HG02678 (cell line): ENCODE data around the gene TADA1.
"Not testable (repeated sequence)": the region's sequence is repeated elsewhere in the genome, so short reads cannot be mapped to it uniquely, and the experiment has no call there.

Experiments
- ATAC-seq: cut with Tn5 transposase; IDR thresholded peaks from one replicate; pipeline ENCODE4 v1.9.1; 2021; ENCODE audit warnings: mild to moderate bottlenecking, moderate library complexity; ENCODE audit not compliant: unreplicated experiment

The TADA1 gene

DNA sequence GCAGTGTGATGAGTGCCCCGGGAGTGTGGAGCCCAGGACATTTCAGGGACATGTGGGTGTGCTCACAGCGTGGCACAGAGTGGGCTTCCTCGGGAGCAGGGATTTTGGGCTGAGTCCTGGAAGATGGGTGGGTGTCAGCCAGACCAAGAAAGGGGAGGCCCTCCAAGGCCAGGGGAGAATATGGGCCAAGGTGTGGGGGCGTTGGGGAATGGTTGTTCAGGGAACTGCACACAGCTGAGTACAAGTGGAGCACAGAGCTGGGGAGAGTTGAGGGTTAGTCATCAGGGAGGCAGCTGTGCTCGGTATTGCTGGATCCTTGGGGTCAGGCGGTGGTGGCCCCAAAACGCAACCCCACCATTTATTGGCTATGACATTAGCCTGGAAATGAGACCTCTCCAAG, 31.3 kb downstream of the TADA1 start:
- ATAC-seq: no peak

GRCh38 chr1:166843769-166844596, 32.1 kb downstream of the TADA1 start:
- ATAC-seq: no peak

DNA sequence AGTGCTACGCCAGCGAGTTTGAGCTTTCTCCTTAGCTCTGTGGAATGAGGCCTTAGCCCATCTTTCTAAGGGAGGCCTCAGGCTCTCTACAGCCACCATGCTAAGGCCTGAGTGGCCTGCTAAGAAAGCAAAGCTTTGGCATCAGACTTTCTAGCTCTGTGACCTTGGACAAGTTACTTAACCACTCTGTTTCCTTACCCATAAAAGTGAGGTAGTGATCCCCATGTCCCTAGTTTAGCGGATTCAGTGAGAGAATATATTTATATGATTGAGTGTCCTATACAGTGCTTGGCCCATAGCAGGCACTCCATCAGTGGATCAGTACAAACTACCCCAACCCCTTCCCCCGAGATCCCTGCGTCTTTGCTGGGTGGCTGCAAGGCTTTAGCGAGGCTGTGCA, 32.7 kb downstream of the TADA1 start:
- no peak for ATAC-seq

DNA sequence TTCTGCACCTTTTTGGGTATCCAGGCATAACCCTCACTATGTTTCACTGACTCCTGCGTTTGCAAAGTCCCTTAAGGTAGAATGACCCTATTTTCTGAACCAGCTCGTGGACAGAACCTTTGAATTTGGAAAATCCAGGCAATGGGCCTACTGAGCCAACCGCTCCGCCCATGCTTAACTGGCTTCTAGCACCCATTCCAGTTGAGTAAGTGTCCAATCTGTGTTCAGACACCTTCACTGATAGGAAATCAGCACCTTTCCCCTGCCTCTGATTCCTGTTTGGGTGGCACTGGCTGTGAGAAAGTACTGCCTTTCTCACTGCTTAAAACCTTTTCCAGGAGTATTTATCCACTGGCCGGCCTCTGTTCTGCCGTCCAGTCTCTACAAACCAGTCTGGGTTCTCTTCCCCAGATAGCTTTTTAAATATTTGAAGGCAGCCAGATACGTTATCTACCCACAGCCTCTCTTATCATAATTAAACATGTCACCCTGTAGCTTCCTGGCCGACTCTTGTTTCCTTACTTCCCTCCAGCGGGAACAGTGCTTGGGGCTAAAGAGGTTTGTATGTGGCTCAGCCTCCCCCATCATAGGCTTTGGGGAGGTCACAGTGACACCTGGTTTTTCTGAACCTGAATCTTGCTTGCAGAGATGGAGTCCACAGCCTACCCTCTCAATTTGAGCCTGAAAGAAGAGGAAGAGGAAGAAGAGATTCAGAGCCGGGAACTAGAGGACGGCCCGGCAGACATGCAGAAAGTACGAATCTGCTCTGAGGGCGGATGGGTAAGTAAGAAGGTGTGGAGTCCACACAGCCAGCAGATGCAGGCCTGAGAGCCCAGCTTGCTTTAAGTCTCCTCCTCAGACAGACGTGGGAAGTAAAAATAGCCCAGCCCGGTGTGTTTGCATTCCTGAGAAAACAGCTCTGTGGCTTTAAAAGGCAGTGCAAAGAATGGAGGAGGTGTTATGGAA, 35.5 kb downstream of the TADA1 start:
- no peak for ATAC-seq

DNA sequence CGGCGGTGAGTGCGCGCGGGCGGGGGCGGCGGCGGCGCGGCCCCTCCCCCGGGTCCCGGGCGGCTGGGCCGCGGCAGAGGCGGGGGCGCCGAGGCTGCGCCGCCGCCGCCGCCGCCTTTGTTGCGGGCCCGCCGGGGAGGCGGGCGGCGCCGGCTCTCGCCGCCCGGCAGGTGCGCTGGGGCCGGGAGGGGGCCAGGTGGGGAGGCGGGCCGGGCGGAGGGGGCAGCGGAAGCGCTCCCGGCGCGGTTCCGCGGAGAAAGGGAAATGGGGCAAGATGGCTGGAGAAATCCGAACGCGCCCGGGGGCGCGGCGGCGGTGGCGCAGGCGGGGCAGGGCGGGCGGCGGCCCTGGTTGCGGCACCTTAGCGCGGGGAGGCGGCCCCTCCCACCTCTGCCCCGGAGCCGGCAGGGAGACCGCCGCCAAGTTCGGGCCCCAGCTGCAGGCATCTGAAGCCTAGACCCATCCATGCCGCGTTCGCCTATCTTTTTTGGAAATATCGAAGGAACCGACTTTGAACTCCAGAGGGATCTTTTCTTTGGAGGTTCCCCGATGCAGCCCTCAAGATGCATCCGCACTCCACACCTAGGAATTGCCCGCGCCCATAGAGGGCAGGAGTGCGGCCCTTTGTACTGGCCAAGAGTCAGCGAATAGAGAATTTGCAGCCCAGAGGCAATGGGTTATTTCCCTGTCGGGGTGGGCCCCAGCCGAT, 36.3 kb downstream of the TADA1 start:
- peak; percentile 33 for ATAC-seq

DNA sequence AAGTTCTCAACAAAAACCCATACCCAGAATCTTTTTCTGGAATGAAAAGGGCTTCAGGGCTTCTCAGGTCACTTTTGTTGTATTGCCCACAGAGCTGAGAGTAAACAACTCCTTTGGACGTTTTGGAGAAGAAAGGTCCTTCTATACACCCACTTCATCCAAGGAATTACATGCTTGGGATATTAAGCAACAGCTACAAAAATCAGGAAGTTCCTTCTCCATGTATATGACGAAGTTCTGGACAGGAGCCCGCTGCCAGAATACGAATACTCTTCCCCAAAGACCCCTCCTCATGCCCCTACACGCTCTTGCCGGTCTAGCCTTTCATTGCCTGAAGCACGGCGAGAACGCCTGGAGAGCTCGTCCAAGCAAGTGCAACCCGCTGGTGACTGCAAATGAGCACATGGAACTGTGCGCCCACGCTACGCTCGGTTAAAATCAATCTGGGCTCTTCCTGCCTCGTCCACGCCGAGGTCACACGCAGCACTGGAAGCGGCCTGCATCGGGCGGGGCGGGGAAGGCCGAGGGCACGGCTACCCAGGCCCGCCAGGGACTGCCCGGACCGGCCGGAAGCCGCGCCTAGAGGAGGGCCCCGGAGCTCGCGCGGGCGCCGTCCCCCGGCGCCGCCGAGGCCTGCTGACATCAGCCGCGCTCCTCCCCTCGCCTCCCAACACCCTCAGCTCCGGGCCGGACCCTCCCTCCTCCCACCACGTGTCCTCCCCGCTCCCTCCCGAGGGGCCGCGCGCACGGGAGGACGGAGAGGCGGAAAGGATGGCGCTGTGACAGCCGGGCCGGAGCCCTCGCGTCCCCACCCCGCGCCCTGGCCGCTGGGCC, 37.1 kb downstream of the TADA1 start, which contains the start of gene POGK:
Gene POGK, plus strand, starts transcription at position 710 of the 834 bp plus-strand sequence. CDS start 1,482 bp downstream, outside the sequence.
- ATAC-seq: peak; percentile 97

GRCh38 chr1:166836733-166837132, 39.3 kb downstream of the TADA1 start:
- no peak for ATAC-seq

DNA sequence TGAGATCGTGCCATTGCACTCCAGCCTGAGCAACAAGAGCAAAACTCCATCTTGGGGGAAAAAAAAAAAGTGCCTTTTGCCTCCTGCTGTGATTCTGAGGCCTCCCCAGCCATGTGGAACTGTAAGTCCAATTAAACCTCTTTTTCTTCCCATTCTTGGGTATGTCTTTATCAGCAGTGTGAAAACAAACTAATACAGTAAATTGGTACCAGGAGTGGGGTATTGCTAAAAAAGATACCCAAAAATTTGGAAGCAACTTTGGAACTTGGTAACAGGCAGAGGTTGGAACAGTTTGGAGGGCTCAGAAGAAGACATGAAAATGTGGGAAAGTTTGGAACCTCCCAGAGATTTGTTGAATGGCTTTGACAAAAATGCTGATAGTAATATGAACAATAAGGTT, 46.3 kb downstream of the TADA1 start:
- ATAC-seq: not testable (repeated sequence)

DNA sequence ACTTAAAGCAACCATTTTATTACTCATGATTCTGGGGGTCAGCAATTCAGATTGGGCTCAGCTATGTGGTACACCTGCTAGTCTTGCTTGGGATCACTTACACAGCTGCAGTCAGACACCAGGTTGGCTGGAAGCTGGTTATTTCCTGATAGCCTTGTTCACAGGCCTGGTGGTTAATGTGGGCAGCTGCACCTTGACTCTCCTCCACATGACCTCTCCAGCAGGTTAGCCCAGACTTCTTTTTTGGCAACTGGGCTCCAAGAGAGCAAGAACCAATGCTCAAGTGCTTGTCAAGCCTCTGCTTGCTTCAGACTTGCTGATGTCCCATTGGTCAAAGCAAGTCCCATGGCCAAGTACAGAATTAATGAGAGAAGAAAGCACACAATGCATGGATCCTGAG, 48.6 kb downstream of the TADA1 start:
- ATAC-seq: no peak

- ATAC-seq: no peak
Measured at GRCh38 chr1:166822385-166822784, 53.7 kb downstream of the TADA1 start.

GRCh38 chr1:166819974-166820373, 56.1 kb downstream of the TADA1 start:
- no peak for ATAC-seq

DNA sequence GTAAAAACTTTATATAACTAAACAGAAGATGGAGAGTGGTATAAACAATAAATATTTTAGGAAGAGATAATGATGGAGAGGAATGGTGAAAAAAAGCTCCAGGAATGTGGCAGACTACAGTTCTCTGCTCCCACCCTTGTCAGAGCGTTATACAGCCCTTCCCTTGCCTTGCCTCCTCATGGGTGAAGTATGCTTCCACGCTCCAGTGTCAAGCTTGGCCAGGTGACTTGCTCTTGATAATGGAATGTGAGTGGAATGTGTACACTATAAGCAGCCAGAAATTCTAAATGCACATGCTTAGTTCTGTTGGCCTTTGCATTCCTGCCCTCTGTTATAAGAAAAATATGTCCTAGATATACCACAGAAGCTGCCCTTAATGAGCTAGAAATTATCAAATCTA, 61.5 kb downstream of the TADA1 start:
- no peak for ATAC-seq

- ATAC-seq: no peak
Measured at GRCh38 chr1:166813508-166814223, 62.4 kb downstream of the TADA1 start.

DNA sequence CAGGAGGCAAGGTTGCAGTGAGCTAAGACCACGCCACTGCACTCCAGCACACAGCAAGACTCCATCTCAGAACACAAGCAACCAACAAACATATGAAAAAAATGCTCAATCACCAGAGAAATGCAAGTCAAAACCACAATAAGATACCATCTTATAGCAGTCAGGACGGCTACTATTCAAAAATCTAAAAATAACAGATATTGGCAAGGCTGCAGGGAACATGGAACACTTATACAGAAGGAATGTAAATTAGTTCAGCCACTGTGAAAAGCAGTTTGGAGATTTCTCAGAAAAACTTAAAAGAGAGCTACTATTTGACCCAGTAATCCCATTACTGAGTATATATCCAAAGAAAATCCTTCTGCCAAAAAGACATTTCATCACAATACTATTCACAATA, 64.4 kb downstream of the TADA1 start:
- ATAC-seq: no peak

GRCh38 chr1:166808952-166809351, 67.1 kb downstream of the TADA1 start:
- ATAC-seq: no peak
